Measurements from ENCODE around the gene LARP1B.
"Not testable (repeated sequence)": the region's sequence is repeated elsewhere in the genome, so short reads cannot be mapped to it uniquely, and the experiment has no call there.

LARP1B gene

GRCh38 chr4:128186623-128187022 is 125.5 kb downstream of the LARP1B start:
- in situ Hi-C loops (cut with HindIII; ENCODE audit: low pct_ligation_motif_present, low pct_unique_long_range_greater_than_20kb, low sequenced_read_pairs) = no loop called here

GRCh38 chr4:128191115-128191781 is 130.1 kb downstream of the LARP1B start:
- in situ Hi-C loops (cut with HindIII; ENCODE audit: low pct_ligation_motif_present, low pct_unique_long_range_greater_than_20kb, low sequenced_read_pairs) = no loop called here
- DNase-seq = peak; percentile 69

More at GRCh38 chr4:128186623-128187022, 125.5 kb downstream of the LARP1B start:
- no peak for DNase-seq

GRCh38 chr4:128220286-128221235 is 159.4 kb downstream of the LARP1B start:
- in situ Hi-C loops (cut with HindIII; ENCODE audit: low pct_ligation_motif_present, low pct_unique_long_range_greater_than_20kb, low sequenced_read_pairs) = no loop called here
- peak; percentile 61 for DNase-seq

- no peak for DNase-seq
- in situ Hi-C loops (cut with HindIII; ENCODE audit: low pct_ligation_motif_present, low pct_unique_long_range_greater_than_20kb, low sequenced_read_pairs) = no loop called here
Observed at GRCh38 chr4:128221586-128221985, 160.5 kb downstream of the LARP1B start.

- DNase-seq = no peak
Observed at GRCh38 chr4:128225148-128225547, 164.0 kb downstream of the LARP1B start.

GRCh38 chr4:128227991-128228571 is 167.0 kb downstream of the LARP1B start:
- in situ Hi-C loops (cut with HindIII; ENCODE audit: low pct_ligation_motif_present, low pct_unique_long_range_greater_than_20kb, low sequenced_read_pairs) = no loop called here
- DNase-seq = no peak

More at GRCh38 chr4:128225148-128225547, 164.0 kb downstream of the LARP1B start:
- in situ Hi-C loops (cut with HindIII; ENCODE audit: low pct_ligation_motif_present, low pct_unique_long_range_greater_than_20kb, low sequenced_read_pairs) = no loop called here

- no peak for DNase-seq
- in situ Hi-C loops (cut with HindIII; ENCODE audit: low pct_ligation_motif_present, low pct_unique_long_range_greater_than_20kb, low sequenced_read_pairs) = no loop called here
Observed at GRCh38 chr4:128228845-128229795, 168.0 kb downstream of the LARP1B start.

- in situ Hi-C loops (cut with HindIII; ENCODE audit: low pct_ligation_motif_present, low pct_unique_long_range_greater_than_20kb, low sequenced_read_pairs) = no loop called here
- DNase-seq = no peak
Observed at GRCh38 chr4:128232719-128233118, 171.6 kb downstream of the LARP1B start.

- DNase-seq = no peak
- in situ Hi-C loops (cut with HindIII; ENCODE audit: low pct_ligation_motif_present, low pct_unique_long_range_greater_than_20kb, low sequenced_read_pairs) = no loop called here
Observed at GRCh38 chr4:128234836-128235235, 173.7 kb downstream of the LARP1B start.

- DNase-seq = no peak
- in situ Hi-C loops (cut with HindIII; ENCODE audit: low pct_ligation_motif_present, low pct_unique_long_range_greater_than_20kb, low sequenced_read_pairs) = no loop called here
Observed at GRCh38 chr4:128241019-128241418, 179.9 kb downstream of the LARP1B start.

GRCh38 chr4:128241425-128241913 is 180.4 kb downstream of the LARP1B start:
- in situ Hi-C loops (cut with HindIII; ENCODE audit: low pct_ligation_motif_present, low pct_unique_long_range_greater_than_20kb, low sequenced_read_pairs) = no loop called here
- peak; percentile 49 for DNase-seq

- in situ Hi-C loops (cut with HindIII; ENCODE audit: low pct_ligation_motif_present, low pct_unique_long_range_greater_than_20kb, low sequenced_read_pairs) = no loop called here
- DNase-seq = no peak
Observed at GRCh38 chr4:128241981-128242380, 180.9 kb downstream of the LARP1B start.

- in situ Hi-C loops (cut with HindIII; ENCODE audit: low pct_ligation_motif_present, low pct_unique_long_range_greater_than_20kb, low sequenced_read_pairs) = no loop called here
- no peak for DNase-seq
Observed at GRCh38 chr4:128242601-128243000, 181.5 kb downstream of the LARP1B start.

- in situ Hi-C loops (cut with HindIII; ENCODE audit: low pct_ligation_motif_present, low pct_unique_long_range_greater_than_20kb, low sequenced_read_pairs) = no loop called here
- no peak for DNase-seq
Observed at GRCh38 chr4:128244379-128244778, 183.3 kb downstream of the LARP1B start.

GRCh38 chr4:128245391-128245790 is 184.3 kb downstream of the LARP1B start:
- in situ Hi-C loops (cut with HindIII; ENCODE audit: low pct_ligation_motif_present, low pct_unique_long_range_greater_than_20kb, low sequenced_read_pairs) = not testable (repeated sequence)

GRCh38 chr4:128247906-128248305 is 186.8 kb downstream of the LARP1B start:
- in situ Hi-C loops (cut with HindIII; ENCODE audit: low pct_ligation_motif_present, low pct_unique_long_range_greater_than_20kb, low sequenced_read_pairs) = no loop called here
- no peak for DNase-seq

More at GRCh38 chr4:128245391-128245790, 184.3 kb downstream of the LARP1B start:
- not testable (repeated sequence) for DNase-seq

- peak; percentile 11 for DNase-seq
- in situ Hi-C loops (cut with HindIII; ENCODE audit: low pct_ligation_motif_present, low pct_unique_long_range_greater_than_20kb, low sequenced_read_pairs) = no loop called here
Observed at GRCh38 chr4:128249787-128250668, 188.9 kb downstream of the LARP1B start.

All from ACHN (cell line).